NB4 (cell line): ENCODE data around the gene MAIP1.

Source experiments
- DNase-seq: peaks from one replicate; pipeline ENCODE4 v3.0.0; 2010; ENCODE audit warnings: low read depth
- H3K4me3 ChIP-seq: one replicate; pipeline ENCODE4 v1.5.1; 2011; ENCODE audit warnings: mild to moderate bottlenecking, low read depth, low read length, moderate library complexity
- MYC ChIP-seq: IDR thresholded peaks from 2 replicates; pipeline ENCODE4 v1.6.1; 2011; ENCODE audit warnings: low read depth, low read length
- POLR2A ChIP-seq: IDR thresholded peaks from 2 replicates; pipeline ENCODE4 v1.6.1; 2011; ENCODE audit warnings: mild to moderate bottlenecking; ENCODE audit not compliant: insufficient read length; ENCODE audit errors: extremely low read depth
- TF ChIP-seq, protein P1 (sequence below): IDR thresholded peaks from 2 replicates; pipeline ENCODE4 v1.6.1; 2011; ENCODE audit warnings: low read depth, low read length
- TF ChIP-seq, protein P2 (sequence below): IDR thresholded peaks from one replicate; pipeline ENCODE4 v1.5.1; 2012; ENCODE audit warnings: low read depth, low read length

The MAIP1 gene

DNA sequence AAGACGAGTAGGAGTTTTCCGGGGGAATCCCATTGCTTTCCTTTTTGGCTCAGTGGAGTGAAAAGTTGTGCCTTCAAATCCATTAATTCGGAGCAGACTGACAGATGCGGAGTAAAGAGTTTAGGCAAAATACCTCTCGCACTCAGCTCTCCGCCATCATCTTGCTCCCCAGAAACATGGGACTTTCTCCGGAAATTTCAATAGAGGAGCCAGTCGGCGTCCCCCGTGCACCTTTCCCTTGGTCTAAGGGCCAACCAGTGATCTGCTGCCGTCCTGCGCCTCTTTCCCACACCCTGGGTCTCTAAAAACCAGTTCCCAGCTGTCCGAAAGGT, 409 bp upstream of the MAIP1 start:
- TF ChIP-seq POLR2A = no peak
- TF ChIP-seq MYC = no peak
- TF ChIP-seq, protein P1, sequence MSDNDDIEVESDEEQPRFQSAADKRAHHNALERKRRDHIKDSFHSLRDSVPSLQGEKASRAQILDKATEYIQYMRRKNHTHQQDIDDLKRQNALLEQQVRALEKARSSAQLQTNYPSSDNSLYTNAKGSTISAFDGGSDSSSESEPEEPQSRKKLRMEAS = no peak
- TF ChIP-seq, protein P2, sequence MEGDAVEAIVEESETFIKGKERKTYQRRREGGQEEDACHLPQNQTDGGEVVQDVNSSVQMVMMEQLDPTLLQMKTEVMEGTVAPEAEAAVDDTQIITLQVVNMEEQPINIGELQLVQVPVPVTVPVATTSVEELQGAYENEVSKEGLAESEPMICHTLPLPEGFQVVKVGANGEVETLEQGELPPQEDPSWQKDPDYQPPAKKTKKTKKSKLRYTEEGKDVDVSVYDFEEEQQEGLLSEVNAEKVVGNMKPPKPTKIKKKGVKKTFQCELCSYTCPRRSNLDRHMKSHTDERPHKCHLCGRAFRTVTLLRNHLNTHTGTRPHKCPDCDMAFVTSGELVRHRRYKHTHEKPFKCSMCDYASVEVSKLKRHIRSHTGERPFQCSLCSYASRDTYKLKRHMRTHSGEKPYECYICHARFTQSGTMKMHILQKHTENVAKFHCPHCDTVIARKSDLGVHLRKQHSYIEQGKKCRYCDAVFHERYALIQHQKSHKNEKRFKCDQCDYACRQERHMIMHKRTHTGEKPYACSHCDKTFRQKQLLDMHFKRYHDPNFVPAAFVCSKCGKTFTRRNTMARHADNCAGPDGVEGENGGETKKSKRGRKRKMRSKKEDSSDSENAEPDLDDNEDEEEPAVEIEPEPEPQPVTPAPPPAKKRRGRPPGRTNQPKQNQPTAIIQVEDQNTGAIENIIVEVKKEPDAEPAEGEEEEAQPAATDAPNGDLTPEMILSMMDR = no peak
- no peak for DNase-seq

DNA sequence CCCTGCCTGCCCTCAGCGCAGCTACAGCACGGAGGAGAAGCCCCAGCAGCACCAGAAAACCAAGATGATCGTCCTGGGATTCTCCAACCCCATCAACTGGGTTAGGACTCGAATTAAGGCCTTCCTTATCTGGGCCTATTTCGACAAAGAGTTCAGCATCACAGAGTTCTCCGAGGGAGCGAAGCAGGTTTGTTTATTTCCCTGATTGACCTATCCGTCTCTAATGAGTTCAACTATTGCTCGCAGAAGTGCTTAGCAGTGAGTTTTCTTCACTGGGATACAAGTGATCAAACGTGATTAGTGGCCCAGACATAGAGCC, 639 bp downstream of the MAIP1 start:
- no peak for DNase-seq
- H3K4me3 ChIP-seq = peak overlapping the region; percentile 98
- TF ChIP-seq, protein P1 = no peak
- TF ChIP-seq MYC (no peak), POLR2A (no peak)
- TF ChIP-seq, protein P2 = no peak

More for the DNA sequence above, 409 bp upstream of the MAIP1 start:
- peak overlapping the region; percentile 98 for H3K4me3 ChIP-seq

DNA sequence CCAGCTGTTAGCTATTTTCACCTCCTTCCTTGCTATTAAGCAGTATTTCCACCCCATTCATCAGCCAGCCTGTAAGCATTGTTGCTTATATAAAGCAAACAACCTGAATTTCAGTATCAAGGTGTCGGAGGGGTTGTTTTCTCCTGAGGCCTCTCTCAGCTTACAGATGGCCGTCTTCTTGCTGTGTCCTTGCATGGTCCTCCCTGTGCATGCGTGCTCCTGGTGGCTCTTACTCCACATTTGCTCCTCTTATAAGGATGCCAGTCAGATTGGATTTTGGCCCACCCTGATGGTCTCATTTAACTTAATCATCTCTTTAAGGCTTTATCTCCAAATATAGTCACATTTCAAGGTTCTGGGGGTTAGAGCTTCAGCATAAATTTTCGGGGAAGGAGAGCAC, 2.6 kb downstream of the MAIP1 start:
- peak overlapping the region; percentile 6 for H3K4me3 ChIP-seq
- DNase-seq = no peak
- TF ChIP-seq MYC (no peak), POLR2A (no peak)
- TF ChIP-seq, protein P1 = no peak

DNA sequence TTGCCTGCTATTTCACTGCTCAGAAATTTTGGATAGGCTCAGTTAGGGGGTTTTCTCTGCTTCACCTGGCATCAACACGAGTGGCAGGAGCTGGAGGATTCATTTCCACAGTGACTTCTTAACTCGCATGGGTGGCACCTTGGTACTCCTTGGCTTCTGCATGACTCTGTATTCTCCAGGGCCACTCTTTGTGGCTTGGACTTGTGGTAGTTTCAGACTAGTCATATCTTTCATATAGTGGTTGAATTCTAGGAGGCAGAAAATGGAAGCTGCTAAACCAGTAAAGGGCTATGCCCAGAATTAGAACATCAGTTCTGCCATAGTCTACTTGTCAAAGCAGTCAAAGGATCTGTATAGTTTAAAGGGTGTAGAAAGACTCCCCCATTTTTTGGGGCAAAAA, 6.8 kb downstream of the MAIP1 start:
- no peak for DNase-seq
- no peak overlapping the region for H3K4me3 ChIP-seq
- TF ChIP-seq, protein P1 = no peak

DNA sequence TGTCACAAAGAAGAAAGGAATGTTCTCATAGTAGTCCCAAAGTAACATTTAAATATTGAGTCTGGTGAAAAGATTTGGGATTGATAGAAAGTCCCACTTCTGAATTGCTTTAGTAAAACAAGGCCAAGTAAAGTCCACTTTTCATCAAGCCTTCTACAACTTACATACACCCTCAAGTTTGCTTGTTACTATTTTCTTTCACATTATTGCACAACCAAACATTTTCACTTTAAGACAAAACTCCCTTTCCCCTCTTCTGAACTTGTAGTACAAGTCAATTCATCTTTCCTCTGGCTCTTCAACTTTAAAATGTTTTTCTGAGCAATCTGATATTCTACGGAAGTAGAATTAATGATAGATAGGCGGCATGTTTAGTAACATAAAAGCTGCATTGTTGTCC, 11.0 kb downstream of the MAIP1 start:
- no peak overlapping the region for H3K4me3 ChIP-seq
- no peak for DNase-seq
- TF ChIP-seq, protein P2 = no peak
- no peak for TF ChIP-seq POLR2A

DNA sequence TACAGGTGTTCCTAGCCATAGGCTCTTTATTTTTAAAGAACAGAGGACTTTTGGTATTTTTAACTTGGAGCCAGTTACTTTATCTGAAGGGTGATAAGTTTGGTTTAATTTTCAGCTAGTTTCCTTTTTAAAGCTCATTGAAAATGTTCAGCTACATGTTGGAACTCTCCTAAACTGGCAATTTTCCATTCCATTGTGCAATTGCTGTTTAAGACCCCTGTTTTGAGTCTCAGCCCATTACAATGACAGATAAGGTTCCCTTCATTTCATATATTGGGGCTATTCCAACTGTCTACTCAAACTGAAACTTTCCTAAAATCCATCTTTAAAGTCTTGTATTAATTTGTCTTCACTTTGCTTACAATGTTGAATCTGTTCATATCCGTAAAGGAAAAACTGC, 11.6 kb downstream of the MAIP1 start:
- DNase-seq = no peak
- no peak overlapping the region for H3K4me3 ChIP-seq
- TF ChIP-seq, protein P2 = no peak
- TF ChIP-seq POLR2A (no peak), MYC (no peak)
- TF ChIP-seq, protein P1 = no peak

DNA sequence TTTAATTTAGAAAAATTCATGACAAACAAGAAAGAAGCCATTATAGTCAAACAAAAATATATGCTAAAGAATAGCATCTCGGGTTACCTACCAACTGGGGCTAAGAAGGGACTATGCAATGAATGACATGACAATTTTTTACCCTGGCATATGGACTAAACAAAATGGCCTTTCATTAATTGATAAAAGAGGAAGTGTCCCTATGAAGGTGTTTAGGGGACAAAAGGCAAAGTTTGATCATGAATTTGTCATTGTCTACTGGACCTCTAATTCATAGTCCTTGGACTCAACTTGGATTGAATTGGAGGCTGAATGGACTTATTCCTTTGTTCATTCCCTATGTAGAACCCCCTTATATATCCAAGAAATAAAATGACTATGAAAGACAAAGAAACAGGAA, 12.7 kb downstream of the MAIP1 start:
- TF ChIP-seq, protein P2 = no peak
- no peak for TF ChIP-seq POLR2A
- DNase-seq = no peak
- no peak overlapping the region for H3K4me3 ChIP-seq
